Glutamatergic neuron (in vitro differentiated cells): ENCODE data around the gene CASK. TPM values are rescaled to one million over a fixed set of nuclear protein-coding genes. Genes with fewer than 3 reads are reported as not detected.

Experiments used
- DNase-seq: peaks from one replicate; pipeline ENCODE4 v3.0.0; 2022
- H3K27ac Mint-ChIP-seq: one replicate; pipeline ENCODE4 v1.8.0; 2020; ENCODE audit warnings: mild to moderate bottlenecking, mixed read lengths, inconsistent platforms; ENCODE audit not compliant: unreplicated experiment
- H3K27me3 Mint-ChIP-seq: one replicate; pipeline ENCODE4 v1.8.0; 2020; ENCODE audit warnings: mild to moderate bottlenecking, moderate library complexity, mixed read lengths, inconsistent platforms; ENCODE audit not compliant: unreplicated experiment
- H3K36me3 Mint-ChIP-seq: one replicate; pipeline ENCODE4 v1.8.0; 2020; ENCODE audit warnings: mild to moderate bottlenecking, mixed read lengths, inconsistent platforms; ENCODE audit not compliant: unreplicated experiment
- H3K4me1 Mint-ChIP-seq: one replicate; pipeline ENCODE4 v1.8.0; 2020; ENCODE audit warnings: mild to moderate bottlenecking, low read depth, mixed read lengths, inconsistent platforms; ENCODE audit not compliant: unreplicated experiment
- H3K4me3 Mint-ChIP-seq: one replicate; pipeline ENCODE4 v1.8.0; 2020; ENCODE audit warnings: mild to moderate bottlenecking, mixed read lengths, inconsistent platforms; ENCODE audit not compliant: unreplicated experiment
- H3K9me3 Mint-ChIP-seq: one replicate; pipeline ENCODE4 v1.8.0; 2020; ENCODE audit warnings: mild to moderate bottlenecking, moderate library complexity, mixed read lengths, inconsistent platforms; ENCODE audit not compliant: unreplicated experiment
- CTCF ChIP-seq: fragments of 200-600 bp; sonication (generic); IDR thresholded peaks from one replicate; pipeline ENCODE4 v1.5.0; 2021; ENCODE audit not compliant: partially characterized antibody, unreplicated experiment
- total RNA-seq: library from RNA; stranded (reverse); fragmentation: NEBNext Ultra II Directional; extraction: Animal tissue kit (Norgen Biotek cat#: 25700); gene quantifications from one replicate; pipeline ENCODE4 v1.2.1, GENCODE V29; 2021; ENCODE audit not compliant: unreplicated experiment

The CASK gene
- total RNA-seq, 1 donor from 2014 or later = 173 TPM

- TF ChIP-seq CTCF = no peak
Observed at GRCh38 chrX:41716222-41716621, 207.1 kb downstream of the CASK start.

GRCh38 chrX:41711021-41711667 is 212.2 kb downstream of the CASK start:
- no peak for TF ChIP-seq CTCF
- no peaks in the 10 kb centered on the region for H3K9me3 Mint-ChIP-seq
- no peak overlapping the region for H3K27ac Mint-ChIP-seq
- no peaks in the 10 kb centered on the region for H3K27me3 Mint-ChIP-seq
- DNase-seq = no peak
- no peak overlapping the region for H3K4me3 Mint-ChIP-seq
- H3K4me1 Mint-ChIP-seq = no peaks in the 10 kb centered on the region
- no peaks in the 10 kb centered on the region for H3K36me3 Mint-ChIP-seq

More at GRCh38 chrX:41716222-41716621, 207.1 kb downstream of the CASK start:
- no peak overlapping the region for H3K27ac Mint-ChIP-seq
- no peak for DNase-seq
- H3K9me3 Mint-ChIP-seq = peaks cover 2% of the 10 kb centered on the region
- H3K27me3 Mint-ChIP-seq = peaks cover 2% of the 10 kb centered on the region
- H3K4me1 Mint-ChIP-seq = no peaks in the 10 kb centered on the region
- no peak overlapping the region for H3K4me3 Mint-ChIP-seq
- no peaks in the 10 kb centered on the region for H3K36me3 Mint-ChIP-seq

GRCh38 chrX:41708486-41708885 is 214.9 kb downstream of the CASK start:
- no peak overlapping the region for H3K27ac Mint-ChIP-seq

GRCh38 chrX:41707218-41707617 is 216.1 kb downstream of the CASK start:
- H3K27ac Mint-ChIP-seq = no peak overlapping the region
- no peaks in the 10 kb centered on the region for H3K4me1 Mint-ChIP-seq
- no peak for DNase-seq
- H3K36me3 Mint-ChIP-seq = no peaks in the 10 kb centered on the region
- no peaks in the 10 kb centered on the region for H3K27me3 Mint-ChIP-seq
- no peaks in the 10 kb centered on the region for H3K9me3 Mint-ChIP-seq
- no peak for TF ChIP-seq CTCF
- no peak overlapping the region for H3K4me3 Mint-ChIP-seq

More at GRCh38 chrX:41708486-41708885, 214.9 kb downstream of the CASK start:
- H3K4me3 Mint-ChIP-seq = no peak overlapping the region
- TF ChIP-seq CTCF = no peak
- DNase-seq = no peak
- H3K9me3 Mint-ChIP-seq = no peaks in the 10 kb centered on the region
- H3K27me3 Mint-ChIP-seq = no peaks in the 10 kb centered on the region
- no peaks in the 10 kb centered on the region for H3K36me3 Mint-ChIP-seq
- H3K4me1 Mint-ChIP-seq = no peaks in the 10 kb centered on the region

- no peak overlapping the region for H3K4me3 Mint-ChIP-seq
- no peak overlapping the region for H3K27ac Mint-ChIP-seq
- no peaks in the 10 kb centered on the region for H3K9me3 Mint-ChIP-seq
Observed at GRCh38 chrX:41705680-41706374, 217.5 kb downstream of the CASK start.

More at GRCh38 chrX:41705680-41706374, 217.5 kb downstream of the CASK start:
- Mint-ChIP-seq H3K27me3 (no peaks in the 10 kb centered on the region), H3K36me3 (no peaks in the 10 kb centered on the region), H3K4me1 (no peaks in the 10 kb centered on the region)
- DNase-seq = no peak
- TF ChIP-seq CTCF = no peak
